HepG2 (cell line): ENCODE measurements around the gene CMTM4. TPM values are rescaled to one million over a fixed set of nuclear protein-coding genes. Genes with fewer than 3 reads are reported as not detected.

Source experiments
- ATAC-seq: fragments of 200-7000 bp; cut with Tn5 transposase; 3 replicates; pipeline ENCODE4 v1.9.1; 2020; ENCODE audit warnings: mild to moderate bottlenecking, moderate library complexity
- BruUV-seq: library from RNA; stranded (reverse); fragments of 400-500 nt; replicated peaks from 2 replicates; lab custom pipeline; 2021; lab: Mats Ljungman, UMichigan
- CTCF ChIA-PET: fragments of 300-600 bp; formaldehyde crosslinking; extraction: SDS; loops from one replicate; lab custom pipeline; 2021; ENCODE audit warnings: low total read pairs, inconsistent platforms, low intra/inter-chr PET ratio; lab: Yijun Ruan, JAX
- POLR2A ChIA-PET: fragments of 350-600 bp; sonication (Branson Sonifier 250); formaldehyde crosslinking; loops from one replicate; lab custom pipeline; 2020; ENCODE audit warnings: antibody characterized with exemption, inconsistent platforms; lab: Yijun Ruan, JAX
- DNase-seq: peaks from one replicate; pipeline ENCODE4 v3.0.0-alpha.2; 2015; ENCODE audit warnings: low spot score
- FAIRE-seq: peaks from 3 replicates; lab custom pipeline; 2011; peaks lifted over from hg19 to GRCh38; lab: Jason Lieb, UNC
- H2AFZ ChIP-seq: one replicate; pipeline ENCODE4 v1.6.1; 2011; ENCODE audit warnings: low read length, inconsistent platforms
- H3K27ac ChIP-seq: fragments of 300-600 bp; 3 replicates; pipeline ENCODE4 v1.8.0; 2011; ENCODE audit warnings: mixed run types, mild to moderate bottlenecking, mixed read lengths, low read length, inconsistent platforms; ENCODE audit not compliant: insufficient read depth; ENCODE audit errors: extremely low read length
- H3K27me3 ChIP-seq, 2 experiments: fragments of 200-600 bp in 1 of 2; 2 replicates in 1 of 2; 3 replicates in 1 of 2; pipeline versions ENCODE4 v1.6.0 to v1.8.0; 2011; ENCODE audit warnings: low read length in 2 of 2, mild to moderate bottlenecking in 2 of 2, moderate library complexity in 2 of 2, inconsistent platforms in 1 of 2; ENCODE audit not compliant: insufficient read depth in 2 of 2, control insufficient read depth in 1 of 2
- H3K36me3 ChIP-seq, 2 experiments: fragments of 200-600 bp in 1 of 2; replicated peaks in 1 of 2; 2 replicates in 1 of 2; 3 replicates in 1 of 2; pipeline versions ENCODE4 v1.5.1 to v1.8.0; 2011; ENCODE audit warnings: low read length in 2 of 2, inconsistent platforms in 1 of 2; ENCODE audit not compliant: insufficient read depth in 2 of 2, control insufficient read depth in 1 of 2
- H3K4me1 ChIP-seq: 2 replicates; pipeline ENCODE4 v1.5.1; 2012; ENCODE audit warnings: low read length, inconsistent platforms; ENCODE audit not compliant: insufficient read depth
- H3K4me2 ChIP-seq: 2 replicates; pipeline ENCODE4 v1.6.0; 2011; ENCODE audit warnings: low read depth, low read length, inconsistent platforms
- H3K4me3 ChIP-seq, 3 experiments: fragments of 200-600 bp in 1 of 3; sonication (generic), shearing (Covaris generic) in 1 of 3; replicated peaks in 1 of 3; 2 replicates each; pipeline ENCODE4 v1.5.1; 2011 to 2016; ENCODE audit warnings: low read length in 3 of 3, inconsistent platforms in 2 of 3, low read depth in 2 of 3, mild to moderate bottlenecking in 2 of 3, control low read depth in 1 of 3, mixed read lengths in 1 of 3; ENCODE audit not compliant: insufficient read depth in 1 of 3
- H3K79me2 ChIP-seq: one replicate; pipeline ENCODE4 v1.6.1; 2011; ENCODE audit warnings: low read length, inconsistent platforms; ENCODE audit not compliant: insufficient read depth
- H3K9ac ChIP-seq: 2 replicates; pipeline ENCODE4 v1.6.0; 2011; ENCODE audit warnings: mild to moderate bottlenecking, low read depth, low read length, inconsistent platforms; ENCODE audit not compliant: insufficient read depth
- H3K9me3 ChIP-seq: 2 replicates; pipeline ENCODE4 v1.5.1; 2012; ENCODE audit warnings: mild to moderate bottlenecking, low read length
- H4K20me1 ChIP-seq: 2 replicates; pipeline ENCODE4 v1.6.0; 2011; ENCODE audit warnings: inconsistent platforms, mild to moderate bottlenecking, low read length, moderate library complexity; ENCODE audit not compliant: insufficient read depth
- CHD4 ChIP-seq: fragments of 200-600 bp; sonication (generic); IDR thresholded peaks from 2 replicates; pipeline ENCODE4 v1.7.0; 2017; ENCODE audit warnings: mild to moderate bottlenecking, low read length, borderline replicate concordance
- GZF1 ChIP-seq: sonication (generic); formaldehyde crosslinking; IDR thresholded peaks from 2 replicates; pipeline ENCODE4 v1.5.1; 2020; ENCODE audit warnings: mild to moderate bottlenecking, missing genetic modification reagents
- JUND ChIP-seq: sonication (generic); formaldehyde crosslinking; IDR thresholded peaks from 2 replicates; pipeline ENCODE4 v1.8.0; 2022; ENCODE audit warnings: mild to moderate bottlenecking, missing genetic modification reagents
- KDM6A ChIP-seq: IDR thresholded peaks from 2 replicates; pipeline ENCODE4 v1.6.1; 2016; ENCODE audit warnings: low read depth
- NFRKB ChIP-seq: fragments of 450-650 bp; IDR thresholded peaks from 2 replicates; pipeline ENCODE4 v1.6.1; 2017
- PBX3 ChIP-seq: sonication (generic); formaldehyde crosslinking; IDR thresholded peaks from 2 replicates; pipeline ENCODE4 v1.8.1; 2023; ENCODE audit warnings: missing genetic modification reagents, inconsistent platforms, borderline replicate concordance
- RARA ChIP-seq: IDR thresholded peaks from 2 replicates; pipeline ENCODE4 v1.6.1; 2016; ENCODE audit warnings: missing genetic modification reagents, missing compliant biosample characterization
- SP4 ChIP-seq: sonication (generic); formaldehyde crosslinking; IDR thresholded peaks from 2 replicates; pipeline ENCODE4 v1.8.1; 2023; ENCODE audit warnings: mild to moderate bottlenecking, missing genetic modification reagents
- XBP1 ChIP-seq: sonication (generic); formaldehyde crosslinking; IDR thresholded peaks from 2 replicates; pipeline ENCODE4 v1.5.0; 2020; ENCODE audit warnings: missing genetic modification reagents
- ZFY ChIP-seq: sonication (generic); formaldehyde crosslinking; IDR thresholded peaks from 2 replicates; pipeline ENCODE4 v1.4.0; 2020; ENCODE audit warnings: missing genetic modification reagents
- ZNF232 ChIP-seq: sonication (generic); formaldehyde crosslinking; IDR thresholded peaks from 2 replicates; pipeline ENCODE4 v1.4.0; 2020; ENCODE audit warnings: missing genetic modification reagents, borderline replicate concordance
- ZNF513 ChIP-seq: sonication (generic); formaldehyde crosslinking; conservative IDR thresholded peaks from 2 replicates; pipeline ENCODE4 v1.5.0; 2020; ENCODE audit warnings: missing genetic modification reagents
- ZSCAN22 ChIP-seq: sonication (generic); formaldehyde crosslinking; IDR thresholded peaks from 2 replicates; pipeline ENCODE4 v1.4.0; 2020; ENCODE audit warnings: mild to moderate bottlenecking, missing genetic modification reagents
- whole genome bisulfite sequencing: methylation state at CpG from one replicate; pipeline ENCODE4 v1.1.6; 2017; ENCODE audit warnings: low lambda C conversion rate; 5-methylcytosine and 5-hydroxymethylcytosine counted together
- in situ Hi-C: cut with HindIII; loops from 2 replicates; pipeline ENCODE4 v1.10.0; 2017; ENCODE audit warnings: low pct_unique_long_range_greater_than_20kb; ENCODE audit not compliant: extremely low pct_ligation_motif_present
- intact Hi-C: fragments of 100-400 bp; cut with micrococcal nuclease; formaldehyde crosslinking; loops from one replicate; pipeline ENCODE4 v1.10.0; 2022; ENCODE audit not compliant: unreplicated experiment
- polyA plus RNA-seq, 8 experiments: library from polyadenylated mRNA; depleted of rRNA in 3 of 8; stranded (reverse) in 7 of 8; unstranded in 1 of 8; fragments of >200 nt; fragmentation: Illumina TruSeq in 4 of 8; extraction: Trizol in 4 of 8; gene quantifications; 2 replicates each; pipeline versions ENCODE4 v1.2.1 to v1.2.3, GENCODE V29; 2011 to 2016; ENCODE audit warnings: low read depth in 4 of 8, missing spikeins in 1 of 8, mixed read lengths in 1 of 8; ENCODE audit not compliant: insufficient read depth in 1 of 8
- total RNA-seq, 5 experiments: library from RNA; depleted of rRNA; stranded (reverse); fragments of >200 nt; fragmentation: Illumina TruSeq; extraction: Trizol; gene quantifications; 2 replicates each; pipeline ENCODE4 v1.2.3, GENCODE V29; 2016; ENCODE audit warnings: low read depth in 1 of 5
- TF ChIP-seq, protein P1 (sequence below): sonication (generic); formaldehyde crosslinking; IDR thresholded peaks from 2 replicates; pipeline ENCODE4 v1.4.0; 2020; ENCODE audit warnings: missing genetic modification reagents

CMTM4 gene
- total and polyA plus RNA-seq, 2 of the 13 experiments (the other 11 are each of a cell fraction or from before 2014, with no cell fraction given) = 32.0 to 36.3 TPM

DNA sequence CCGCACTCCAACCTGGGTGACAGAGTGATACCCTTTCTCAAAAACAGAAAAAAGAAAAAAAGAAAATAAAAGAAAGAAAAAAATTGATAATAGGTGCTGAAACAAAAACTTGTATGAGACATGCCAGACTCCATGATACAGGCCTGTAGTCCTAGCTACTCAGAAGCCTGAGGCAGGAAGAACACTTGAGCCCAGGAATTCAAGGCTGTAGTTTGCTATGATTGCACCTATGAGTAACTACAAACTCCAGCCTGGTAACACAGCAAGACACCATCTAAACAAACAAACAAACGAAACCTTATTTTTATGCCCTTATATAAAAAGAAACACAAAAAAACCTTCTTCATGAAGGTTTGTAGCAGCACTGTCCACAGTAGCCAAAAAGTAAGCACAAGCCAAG, 5.0 kb upstream of the CMTM4 start:
- Histone ChIP-seq H3K27me3 (peaks cover 0 to 19% of the 10 kb centered on the region in 2 experiments; a peak in 2 of 5 replicates), H3K4me1 (peaks cover 21% of the 10 kb centered on the region), H3K9me3 (no peaks in the 10 kb centered on the region), H3K36me3 (no peaks in the 10 kb centered on the region), H3K4me3 (no peak overlapping the region), H3K79me2 (no peaks in the 10 kb centered on the region), H4K20me1 (no peaks in the 10 kb centered on the region), H3K4me2 (no peak overlapping the region), H2AFZ (no peak overlapping the region), H3K9ac (no peak overlapping the region), H3K27ac (no peak overlapping the region)
- POLR2A ChIA-PET = no interaction called here
- in situ Hi-C loops (no loop called here), intact Hi-C loops (no loop called here)
- CTCF ChIA-PET = no interaction called here
- ATAC-seq = no peak
- no peak for TF ChIP-seq ZNF232 (CRISPR knock-in tag)
- TF ChIP-seq, protein P1, sequence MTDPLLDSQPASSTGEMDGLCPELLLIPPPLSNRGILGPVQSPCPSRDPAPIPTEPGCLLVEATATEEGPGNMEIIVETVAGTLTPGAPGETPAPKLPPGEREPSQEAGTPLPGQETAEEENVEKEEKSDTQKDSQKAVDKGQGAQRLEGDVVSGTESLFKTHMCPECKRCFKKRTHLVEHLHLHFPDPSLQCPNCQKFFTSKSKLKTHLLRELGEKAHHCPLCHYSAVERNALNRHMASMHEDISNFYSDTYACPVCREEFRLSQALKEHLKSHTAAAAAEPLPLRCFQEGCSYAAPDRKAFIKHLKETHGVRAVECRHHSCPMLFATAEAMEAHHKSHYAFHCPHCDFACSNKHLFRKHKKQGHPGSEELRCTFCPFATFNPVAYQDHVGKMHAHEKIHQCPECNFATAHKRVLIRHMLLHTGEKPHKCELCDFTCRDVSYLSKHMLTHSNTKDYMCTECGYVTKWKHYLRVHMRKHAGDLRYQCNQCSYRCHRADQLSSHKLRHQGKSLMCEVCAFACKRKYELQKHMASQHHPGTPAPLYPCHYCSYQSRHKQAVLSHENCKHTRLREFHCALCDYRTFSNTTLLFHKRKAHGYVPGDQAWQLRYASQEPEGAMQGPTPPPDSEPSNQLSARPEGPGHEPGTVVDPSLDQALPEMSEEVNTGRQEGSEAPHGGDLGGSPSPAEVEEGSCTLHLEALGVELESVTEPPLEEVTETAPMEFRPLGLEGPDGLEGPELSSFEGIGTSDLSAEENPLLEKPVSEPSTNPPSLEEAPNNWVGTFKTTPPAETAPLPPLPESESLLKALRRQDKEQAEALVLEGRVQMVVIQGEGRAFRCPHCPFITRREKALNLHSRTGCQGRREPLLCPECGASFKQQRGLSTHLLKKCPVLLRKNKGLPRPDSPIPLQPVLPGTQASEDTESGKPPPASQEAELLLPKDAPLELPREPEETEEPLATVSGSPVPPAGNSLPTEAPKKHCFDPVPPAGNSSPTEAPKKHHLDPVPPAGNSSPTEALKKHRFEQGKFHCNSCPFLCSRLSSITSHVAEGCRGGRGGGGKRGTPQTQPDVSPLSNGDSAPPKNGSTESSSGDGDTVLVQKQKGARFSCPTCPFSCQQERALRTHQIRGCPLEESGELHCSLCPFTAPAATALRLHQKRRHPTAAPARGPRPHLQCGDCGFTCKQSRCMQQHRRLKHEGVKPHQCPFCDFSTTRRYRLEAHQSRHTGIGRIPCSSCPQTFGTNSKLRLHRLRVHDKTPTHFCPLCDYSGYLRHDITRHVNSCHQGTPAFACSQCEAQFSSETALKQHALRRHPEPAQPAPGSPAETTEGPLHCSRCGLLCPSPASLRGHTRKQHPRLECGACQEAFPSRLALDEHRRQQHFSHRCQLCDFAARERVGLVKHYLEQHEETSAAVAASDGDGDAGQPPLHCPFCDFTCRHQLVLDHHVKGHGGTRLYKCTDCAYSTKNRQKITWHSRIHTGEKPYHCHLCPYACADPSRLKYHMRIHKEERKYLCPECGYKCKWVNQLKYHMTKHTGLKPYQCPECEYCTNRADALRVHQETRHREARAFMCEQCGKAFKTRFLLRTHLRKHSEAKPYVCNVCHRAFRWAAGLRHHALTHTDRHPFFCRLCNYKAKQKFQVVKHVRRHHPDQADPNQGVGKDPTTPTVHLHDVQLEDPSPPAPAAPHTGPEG (CRISPR knock-in tag) = no peak
- TF ChIP-seq KDM6A (CRISPR knock-in tag) = no peak
- TF ChIP-seq RARA (CRISPR knock-in tag) = no peak
- TF ChIP-seq SP4 (CRISPR knock-in tag) = no peak
- TF ChIP-seq ZSCAN22 = no peak
- TF ChIP-seq CHD4 = no peak
- TF ChIP-seq ZNF513 (CRISPR knock-in tag) = no peak
- TF ChIP-seq XBP1 = no peak
- no peak for TF ChIP-seq NFRKB
- no peak for TF ChIP-seq GZF1
- no peak for TF ChIP-seq JUND (CRISPR knock-in tag)
- TF ChIP-seq PBX3 (CRISPR knock-in tag) = no peak
- TF ChIP-seq ZFY (CRISPR knock-in tag) = no peak
- BruUV-seq = no TSS peak
- no peak for FAIRE-seq
- 48% methylated on average over 2 of the region's 2 CpGs for WGBS
- no peak for DNase-seq
